Stimulated activated CD4-positive, alpha-beta T cell treated with anti-CD3 and anti-CD28 coated beads, Interleukin-4, amount 100 ng/mL, for 24 hours (primary cell): ENCODE data around the gene CALHM2.
"Not testable (repeated sequence)": the region's sequence is repeated elsewhere in the genome, so short reads cannot be mapped to it uniquely, and the experiment has no call there.

ENCODE experiments used
- DNase-seq: peaks from one replicate; pipeline ENCODE4 v3.0.0-alpha.2; 2020

Gene CALHM2, protein sequence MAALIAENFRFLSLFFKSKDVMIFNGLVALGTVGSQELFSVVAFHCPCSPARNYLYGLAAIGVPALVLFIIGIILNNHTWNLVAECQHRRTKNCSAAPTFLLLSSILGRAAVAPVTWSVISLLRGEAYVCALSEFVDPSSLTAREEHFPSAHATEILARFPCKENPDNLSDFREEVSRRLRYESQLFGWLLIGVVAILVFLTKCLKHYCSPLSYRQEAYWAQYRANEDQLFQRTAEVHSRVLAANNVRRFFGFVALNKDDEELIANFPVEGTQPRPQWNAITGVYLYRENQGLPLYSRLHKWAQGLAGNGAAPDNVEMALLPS

DNA sequence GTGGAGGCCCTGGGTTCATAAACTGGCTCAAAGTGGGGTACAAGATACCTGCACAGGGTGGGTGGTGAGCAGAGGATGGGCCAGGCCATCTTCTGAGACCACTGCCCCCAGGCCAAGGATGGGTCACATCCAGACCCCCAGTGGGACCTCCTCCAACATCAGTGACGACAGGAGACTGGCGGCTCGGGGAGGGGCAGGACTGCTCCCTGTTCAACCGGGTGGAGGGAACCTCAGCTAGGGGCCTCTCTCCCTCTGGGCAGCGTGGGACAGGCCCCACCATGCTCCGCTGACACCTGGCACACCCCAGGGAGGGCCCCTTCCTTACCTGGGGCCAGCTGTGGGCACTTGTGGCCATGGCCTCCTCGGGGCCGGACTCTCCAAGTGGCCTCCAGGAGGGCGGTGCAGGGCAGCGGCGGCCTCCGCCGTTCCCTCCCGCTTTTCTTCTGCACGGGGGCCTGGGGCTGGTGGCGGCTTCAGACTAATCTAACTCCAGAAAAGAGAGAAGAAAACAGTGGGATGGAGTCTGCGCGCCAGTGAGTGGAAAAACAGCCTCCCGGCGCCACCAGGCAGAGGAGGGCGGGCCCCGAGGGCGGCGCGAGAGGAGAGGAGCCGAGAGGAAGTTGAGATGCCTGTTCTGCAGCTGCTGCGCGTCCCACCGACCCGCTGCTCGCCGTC lies at the start of gene CALHM2:
Gene CALHM2 (minus strand): TSS at position 540 of the 675 bp plus-strand sequence. CDS start 2,429 bp downstream, outside the sequence.
- peak; percentile 67 for DNase-seq

DNA sequence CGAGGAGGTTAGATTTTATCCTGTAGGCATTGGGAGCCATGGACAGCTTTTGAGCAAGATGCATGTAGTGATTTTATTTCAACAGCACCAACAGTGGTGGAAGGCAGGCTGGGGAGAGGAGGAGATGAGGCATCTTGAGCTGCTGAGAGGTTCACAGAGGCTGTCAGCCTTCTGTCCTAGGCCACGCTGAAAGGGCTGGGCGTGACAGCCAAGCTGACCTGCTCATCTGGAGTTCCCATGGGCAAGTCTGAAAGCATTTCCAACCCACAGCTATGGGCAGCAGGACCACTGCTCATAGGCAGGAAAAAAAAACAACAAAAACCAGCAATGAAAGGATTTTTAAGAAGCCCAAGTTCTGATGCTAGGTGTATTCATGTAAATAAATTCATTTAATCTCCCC lies 49.0 kb upstream of the CALHM2 start:
- no peak for DNase-seq

DNA sequence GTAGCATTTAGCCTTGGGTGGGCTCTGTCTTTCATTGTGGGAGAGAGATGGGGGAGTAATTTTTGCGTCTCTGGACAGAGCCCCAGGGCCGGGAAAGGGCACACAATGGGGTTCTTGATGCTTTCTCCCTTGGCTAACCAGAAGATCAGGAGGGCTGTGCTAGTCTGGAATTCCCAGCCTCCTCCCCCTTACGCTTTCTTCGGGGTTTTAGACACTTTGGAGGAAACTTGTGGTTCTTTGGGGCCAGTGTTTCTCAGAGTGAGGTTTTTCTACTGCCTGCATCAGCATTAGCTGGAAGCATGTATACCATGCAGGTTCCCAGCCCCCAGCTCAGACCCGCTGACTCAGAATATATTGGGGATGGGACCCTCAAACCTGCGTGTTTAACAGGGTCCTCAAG lies 48.3 kb upstream of the CALHM2 start:
- no peak for DNase-seq

DNA sequence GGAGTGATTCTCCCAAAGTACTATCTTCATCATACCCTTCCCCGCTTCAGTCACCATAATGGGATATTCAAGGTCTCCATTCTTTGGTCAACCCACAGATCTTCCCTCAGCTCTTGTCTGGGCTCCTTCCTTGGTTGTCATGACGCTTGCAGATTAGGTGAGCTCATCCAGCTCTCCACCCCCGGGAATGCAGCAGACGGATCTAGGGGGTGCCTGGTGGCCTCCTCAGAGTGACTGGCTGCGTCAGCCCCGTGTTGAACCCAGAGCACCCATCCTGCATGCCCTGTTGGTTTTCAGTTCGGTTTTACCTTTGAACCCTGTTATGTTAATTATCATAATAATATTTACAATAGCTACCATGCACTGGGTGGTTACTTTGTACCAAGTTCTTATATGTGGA lies 47.7 kb upstream of the CALHM2 start:
- no peak for DNase-seq

DNA sequence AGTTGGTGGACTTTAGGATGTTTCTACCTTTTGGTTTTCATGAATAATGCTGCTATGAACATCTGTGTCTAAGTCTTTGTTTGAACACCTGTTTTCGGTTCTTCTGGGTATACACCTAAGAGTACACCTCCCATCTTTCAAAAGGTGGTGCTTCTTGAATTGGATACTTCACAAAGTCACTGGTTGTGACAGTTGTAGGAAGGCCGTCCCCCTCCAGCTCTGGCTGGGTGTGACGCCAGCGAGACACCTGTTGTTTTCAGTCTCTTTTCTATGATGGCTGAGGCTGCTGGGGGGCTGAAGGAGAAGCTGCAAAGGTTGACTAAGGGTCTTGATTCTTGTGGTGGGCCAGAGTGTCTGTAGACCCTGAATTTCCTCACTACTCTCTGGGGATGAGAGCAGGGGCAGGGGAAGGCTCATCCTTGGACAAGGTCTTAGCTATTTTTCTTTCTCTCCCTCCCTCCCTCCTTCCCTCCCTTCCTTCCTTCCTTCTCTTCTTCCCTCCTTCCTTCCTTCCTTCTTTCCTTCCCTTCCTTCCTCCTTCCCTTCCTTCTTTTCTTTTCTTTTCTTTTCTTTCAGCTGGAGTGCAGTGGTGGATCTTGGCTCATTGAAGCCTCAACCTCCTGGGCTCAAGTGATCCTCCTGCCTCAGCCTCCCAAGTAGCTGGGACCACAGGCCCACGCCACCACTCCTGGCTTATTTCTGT lies 46.9 kb upstream of the CALHM2 start:
- DNase-seq, result no peak

DNA sequence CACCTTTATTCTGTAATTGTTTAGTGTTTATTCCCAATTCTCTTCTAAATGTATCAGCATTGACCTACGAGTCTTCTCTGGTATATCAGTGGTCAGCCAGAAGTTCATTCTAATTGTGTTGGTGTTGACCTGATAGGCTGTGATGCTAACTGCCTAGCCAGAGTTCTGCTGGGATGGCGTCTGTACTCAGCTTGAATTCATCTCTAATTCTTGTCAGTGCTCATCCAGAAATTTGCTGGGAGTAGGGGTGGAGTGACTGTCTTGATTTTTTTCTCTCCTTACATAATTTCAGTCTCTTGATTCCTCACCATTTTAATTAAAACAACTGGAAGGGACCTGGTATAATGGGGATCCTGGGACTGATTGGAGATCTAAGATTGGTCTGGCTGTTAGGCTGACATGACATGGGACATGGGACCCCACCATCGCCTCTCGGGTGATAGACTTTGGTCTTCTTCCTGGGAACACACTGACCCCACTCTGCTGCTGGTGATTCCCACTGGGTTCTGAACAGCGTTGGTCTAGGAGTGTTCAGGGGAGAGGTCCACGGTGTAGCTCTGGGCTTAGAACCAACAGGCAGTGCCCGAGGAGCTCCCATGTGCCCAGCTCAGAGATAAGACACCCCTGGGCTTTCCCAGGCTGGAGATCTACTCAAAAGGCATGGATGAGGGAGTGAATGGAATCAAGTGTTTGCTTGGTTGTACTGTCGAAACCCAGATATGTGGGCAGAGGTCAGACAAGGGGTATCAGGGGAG lies 45.2 kb upstream of the CALHM2 start:
- DNase-seq, result no peak

DNA sequence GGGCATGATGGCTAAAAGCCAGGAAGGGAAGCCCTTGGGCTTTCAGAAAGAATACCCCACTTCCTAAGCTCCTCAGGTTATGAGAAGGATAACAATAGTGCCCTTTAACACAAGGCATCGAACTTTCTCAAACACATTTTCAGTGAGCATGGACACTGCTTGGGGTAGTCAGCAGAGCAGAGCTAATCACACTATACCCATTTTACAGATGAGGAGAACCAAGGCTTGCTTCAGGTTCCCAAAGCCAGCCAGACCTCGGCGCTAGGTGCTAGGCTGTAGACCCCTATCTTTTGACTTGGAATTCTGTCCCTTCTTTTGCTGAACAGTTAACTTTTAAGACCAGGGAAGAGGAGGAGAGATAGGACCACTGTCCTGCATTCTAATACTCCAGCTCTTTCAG lies 43.2 kb upstream of the CALHM2 start:
- DNase-seq, result no peak

DNA sequence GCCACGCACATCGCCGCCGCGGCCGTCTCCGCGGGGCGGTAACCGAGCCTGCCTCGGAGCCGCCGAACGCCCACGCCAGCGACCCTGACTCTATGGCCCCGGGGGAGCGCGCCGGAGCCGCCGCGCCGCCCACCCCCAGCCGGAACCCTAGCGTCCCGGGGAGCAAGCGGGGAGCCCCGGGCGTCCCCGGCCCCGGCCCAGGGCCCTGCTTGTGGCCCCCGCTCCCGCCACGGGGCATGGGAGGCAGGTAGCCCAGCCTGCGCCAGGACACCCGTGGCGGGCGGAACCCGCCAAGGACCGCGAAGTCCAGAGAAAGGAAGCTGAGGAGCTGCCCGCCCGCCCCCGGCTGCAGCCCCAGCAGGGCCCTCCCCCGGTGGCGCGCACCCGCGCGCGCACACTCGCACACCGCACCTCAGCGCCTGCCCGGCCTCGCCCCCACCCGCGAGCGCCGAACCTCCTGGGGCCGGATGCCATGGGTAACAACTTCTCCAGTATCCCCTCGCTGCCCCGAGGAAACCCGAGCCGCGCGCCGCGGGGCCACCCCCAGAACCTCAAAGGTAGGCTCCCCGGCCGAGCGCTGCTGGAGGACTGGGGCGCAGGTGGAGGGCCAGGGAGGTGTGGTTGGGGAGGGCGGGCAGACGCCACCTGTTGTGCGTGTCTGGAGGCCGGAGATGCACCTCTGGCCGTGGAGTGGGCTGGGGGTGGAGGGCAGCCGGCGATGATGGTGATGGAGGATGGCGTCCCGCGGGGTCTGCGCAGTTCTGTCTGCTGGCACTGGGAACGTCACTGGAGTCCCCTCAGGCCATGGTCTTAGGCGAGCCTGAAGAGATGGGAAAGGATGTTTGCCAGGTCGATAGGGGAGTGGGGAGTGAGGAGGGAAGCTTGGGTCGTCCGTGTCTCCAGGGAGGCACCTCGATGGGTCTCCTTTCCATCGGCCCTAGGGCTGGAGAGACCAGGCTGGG lies 42.0 kb upstream of the CALHM2 start:
- DNase-seq, result no peak

DNA sequence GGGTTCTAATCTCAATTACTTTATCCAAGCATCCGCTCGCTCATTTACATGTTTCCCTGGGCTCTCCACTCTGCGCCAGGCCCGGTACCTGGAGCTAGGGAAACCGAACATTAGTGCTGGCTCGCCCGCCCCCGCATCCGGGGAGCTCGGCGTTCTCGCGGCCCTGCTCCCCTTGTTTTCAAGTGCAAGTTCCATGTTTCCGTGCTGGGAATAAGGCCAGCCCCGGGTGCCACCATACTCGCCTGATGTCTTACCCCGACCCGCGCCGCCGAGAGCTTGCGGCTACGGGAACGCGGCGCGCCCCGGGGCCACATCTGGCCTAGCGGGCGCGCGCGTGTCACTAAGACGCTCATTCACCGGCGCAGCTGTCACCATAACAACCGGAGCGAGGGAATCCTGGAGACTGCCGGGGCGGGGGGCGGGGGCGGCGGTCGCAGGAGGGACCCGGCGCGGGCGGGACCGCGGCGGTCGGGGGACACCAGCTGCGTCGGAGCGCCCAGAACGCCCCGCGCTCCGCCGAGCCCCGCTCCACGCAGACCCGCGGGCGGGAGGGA lies 41.3 kb upstream of the CALHM2 start, which contains the start of gene NEURL1:
Gene NEURL1 (plus strand): TSS at position 344 of the 554 bp plus-strand sequence. CDS start 683 bp downstream, outside the sequence.
- DNase-seq, result peak; percentile 11

DNA sequence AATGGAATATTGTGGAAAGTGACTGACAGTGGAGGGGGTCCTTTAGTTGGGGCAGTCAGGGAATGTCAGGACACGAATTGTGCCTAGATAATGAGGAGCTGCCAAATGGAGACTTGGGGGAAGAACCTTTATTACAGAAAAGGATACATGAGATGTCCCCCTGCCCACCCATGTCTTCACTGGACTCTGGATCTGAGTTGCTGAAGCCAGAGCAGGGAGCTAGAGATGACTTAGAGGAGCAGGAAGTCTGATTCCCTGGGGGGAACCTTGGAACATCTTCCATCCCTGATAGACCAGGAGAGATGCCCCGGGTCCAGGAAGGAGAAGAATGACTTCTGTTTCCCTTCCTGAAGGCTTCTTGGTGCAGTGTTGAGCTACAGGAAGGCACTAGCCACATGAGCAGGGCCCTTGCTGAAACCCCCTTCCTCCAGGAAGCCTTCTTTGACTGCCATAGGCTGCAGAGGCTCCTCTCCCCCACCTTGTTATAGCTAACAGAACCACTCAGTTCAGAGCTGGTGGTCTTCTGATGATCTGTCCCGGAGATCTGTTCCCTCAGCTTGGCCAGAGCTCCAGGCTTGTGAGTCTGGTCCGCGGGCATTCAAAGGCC lies 40.6 kb upstream of the CALHM2 start:
- no peak for DNase-seq

DNA sequence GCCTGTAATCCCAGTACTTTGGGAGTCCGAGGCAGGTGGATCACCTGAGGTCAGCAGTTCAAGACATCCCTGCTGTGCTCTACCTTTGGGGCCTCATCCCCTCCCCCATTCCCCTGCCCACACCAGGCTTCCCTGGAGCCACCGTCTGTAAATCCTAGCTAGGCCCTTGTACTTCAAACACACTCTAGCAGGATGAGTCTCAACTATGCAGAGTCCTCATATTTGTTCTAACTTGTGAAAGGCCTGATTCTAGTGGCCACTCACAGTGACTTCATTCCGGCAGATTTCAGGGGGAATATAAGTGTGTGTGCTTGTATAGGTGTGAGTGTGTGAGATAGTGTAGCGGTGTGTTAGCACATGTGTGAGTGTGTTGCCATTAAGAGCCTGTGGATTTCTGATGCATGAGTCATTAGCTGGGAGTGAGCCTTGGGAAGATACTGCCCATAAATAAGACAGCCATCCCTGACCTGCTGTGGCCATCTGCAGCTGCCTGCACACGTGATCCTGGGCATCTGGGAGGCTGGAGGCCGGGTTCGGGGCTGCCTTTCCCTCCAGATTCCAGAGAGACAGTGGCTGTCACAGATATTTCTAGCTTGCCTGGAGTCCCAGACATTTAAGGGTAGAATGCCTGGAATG lies 39.7 kb upstream of the CALHM2 start:
- no peak for DNase-seq

DNA sequence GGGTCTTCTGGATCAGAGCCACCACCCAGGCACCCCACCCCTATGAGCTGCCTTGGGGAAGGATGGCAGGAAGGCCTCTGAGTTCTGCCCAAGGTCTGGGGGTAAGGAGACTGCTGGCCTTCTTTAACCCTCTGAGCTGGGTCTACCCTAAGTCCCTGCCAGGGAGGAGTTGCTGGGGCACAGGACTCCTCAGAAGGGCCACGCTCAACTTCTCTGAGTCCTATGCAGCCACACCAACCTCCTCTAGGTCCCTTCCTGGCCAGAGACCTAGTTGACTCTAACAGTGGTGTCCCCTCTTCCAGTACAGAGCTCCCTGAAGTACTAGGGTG lies 38.8 kb upstream of the CALHM2 start:
- DNase-seq, result no peak

DNA sequence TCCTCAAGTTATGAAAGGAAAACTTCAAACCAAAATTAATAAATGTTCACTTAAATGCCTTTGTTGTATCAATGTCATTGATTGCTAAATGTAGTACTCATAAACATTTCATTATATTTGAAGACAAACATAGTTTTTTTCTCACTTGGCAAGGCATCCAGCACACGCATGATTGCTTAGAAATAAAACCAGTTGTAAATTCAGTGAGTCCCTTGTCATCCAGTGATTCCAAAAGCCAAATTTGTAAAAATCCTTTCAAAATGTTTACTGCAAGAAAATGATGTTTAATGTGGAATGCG lies 35.2 kb upstream of the CALHM2 start:
- DNase-seq, result no peak

DNA sequence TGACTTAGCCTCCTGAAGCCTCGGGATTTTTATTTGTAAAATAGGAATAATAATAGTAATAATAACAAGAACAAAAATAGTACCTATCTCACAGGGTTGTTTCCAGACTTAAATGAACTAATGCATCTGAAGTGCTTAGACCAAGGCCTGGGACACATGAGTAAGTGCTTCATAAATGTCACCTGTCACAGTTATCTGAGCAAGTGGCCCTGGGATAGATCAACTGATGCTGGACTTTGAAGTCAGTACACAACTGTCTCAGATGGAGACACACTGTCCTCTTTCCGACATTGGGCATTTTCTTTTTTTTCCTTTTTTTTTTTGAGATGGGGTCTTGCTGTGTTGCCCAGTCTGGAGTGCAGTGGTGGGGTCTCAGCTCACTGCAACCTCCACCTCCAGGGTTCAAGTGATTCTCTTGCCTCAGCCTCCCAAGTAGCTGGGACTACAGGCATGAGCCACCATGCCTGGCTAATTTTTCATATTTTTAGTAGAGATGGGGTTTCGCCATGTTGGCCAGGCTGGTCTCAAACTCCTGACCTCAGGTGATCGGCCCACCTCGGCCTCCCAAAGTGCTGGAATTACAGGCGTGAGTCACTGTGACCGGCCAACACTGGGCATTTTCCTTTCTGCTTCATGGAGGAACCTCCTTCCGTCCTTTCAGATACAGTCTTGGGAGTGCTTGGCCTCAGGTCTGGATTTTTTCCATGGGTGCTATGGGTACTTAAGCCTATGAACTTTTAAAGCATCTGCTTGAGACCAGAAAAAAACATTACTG lies 34.7 kb upstream of the CALHM2 start:
- DNase-seq, result not testable (repeated sequence)

DNA sequence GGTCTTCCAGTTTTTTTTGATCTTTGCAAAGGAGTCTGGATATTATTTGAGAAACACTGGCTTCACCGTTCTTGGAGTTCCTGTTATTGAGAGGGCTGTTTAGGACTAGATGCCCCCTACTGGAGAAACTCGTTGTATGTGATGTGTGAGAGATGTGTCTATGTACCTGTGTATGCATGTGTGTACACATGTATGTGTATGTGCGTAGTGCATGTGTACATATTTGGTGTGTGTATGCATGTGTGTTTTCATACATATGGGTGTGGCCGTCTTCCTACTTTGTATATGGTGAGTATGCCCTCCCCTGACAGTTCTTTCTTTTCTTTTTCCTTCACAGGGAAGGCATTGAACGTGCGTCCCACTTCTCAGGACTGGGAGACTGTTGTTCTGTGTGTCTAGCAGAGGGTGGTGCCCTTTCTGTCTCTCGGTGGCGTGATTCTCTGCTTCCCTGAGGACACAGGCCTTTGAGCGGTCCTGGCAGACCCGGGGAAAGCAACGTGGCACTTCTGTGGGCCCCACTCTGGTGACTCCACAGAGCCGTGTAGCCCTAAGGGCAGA lies 29.9 kb upstream of the CALHM2 start:
- peak; percentile 36 for DNase-seq

DNA sequence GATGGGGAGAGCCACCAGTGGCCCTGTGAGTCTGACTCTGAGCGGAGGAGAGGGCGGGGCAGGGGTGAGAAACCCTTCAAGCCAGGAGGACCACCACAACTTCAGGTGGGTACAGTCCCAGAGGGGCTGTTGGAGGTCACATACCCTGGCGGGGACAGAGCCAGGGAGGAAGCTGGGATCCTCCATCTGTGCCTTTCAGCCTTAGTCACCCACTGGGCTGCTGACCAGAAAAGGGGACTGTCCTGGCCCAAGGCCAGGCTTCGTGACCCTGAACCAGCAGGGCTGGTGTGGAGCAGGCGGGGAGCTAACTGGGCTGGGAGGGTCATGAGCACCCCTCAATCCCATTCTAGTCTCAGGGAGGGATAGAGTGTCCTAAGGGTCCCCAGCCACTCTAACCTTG lies 28.4 kb upstream of the CALHM2 start:
- no peak for DNase-seq

DNA sequence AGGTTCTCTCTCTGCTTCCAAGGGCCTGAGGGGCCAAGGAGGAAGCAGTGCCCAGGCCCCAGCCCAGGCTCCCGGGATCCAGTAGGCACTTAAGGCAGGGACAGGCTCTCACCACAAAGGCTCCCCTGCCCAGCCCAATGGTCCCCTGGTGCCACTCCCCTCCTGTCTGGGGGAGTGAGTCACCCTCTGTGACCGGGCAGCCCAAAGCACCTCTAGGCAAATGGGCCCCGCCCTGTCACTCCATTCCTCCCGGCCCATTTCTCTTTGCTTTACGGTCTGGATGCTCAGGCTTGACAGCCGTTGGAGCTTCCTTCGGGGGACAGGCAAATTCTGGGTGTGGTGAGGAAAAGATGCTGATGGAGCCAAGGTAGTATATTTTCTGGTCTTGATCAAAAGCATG lies 27.0 kb upstream of the CALHM2 start, which contains the start of gene CALHM3:
Gene CALHM3 (minus strand): TSS at position 106 of the 400 bp plus-strand sequence. CDS start 208 bp downstream, outside the sequence.
- no peak for DNase-seq

DNA sequence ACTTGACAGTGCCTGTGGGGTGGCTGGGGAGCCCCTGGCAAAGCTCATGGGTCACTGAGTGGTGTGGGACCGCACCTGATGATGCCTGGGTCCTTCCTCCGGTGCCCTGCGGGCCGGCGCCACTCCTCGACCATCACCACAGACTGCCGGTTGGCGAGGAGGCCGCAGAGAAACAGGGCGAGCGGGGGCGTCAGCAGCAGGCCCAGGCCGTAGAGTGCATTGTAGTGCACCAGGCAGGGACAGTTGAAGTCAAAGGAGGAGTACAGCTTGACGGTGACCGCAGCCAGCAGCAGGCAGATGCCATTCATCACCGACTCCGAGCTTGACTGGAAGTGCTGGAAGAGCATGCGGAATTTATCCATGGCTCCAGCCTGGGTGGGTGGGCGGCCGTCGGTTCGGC lies 26.5 kb upstream of the CALHM2 start:
- no peak for DNase-seq

DNA sequence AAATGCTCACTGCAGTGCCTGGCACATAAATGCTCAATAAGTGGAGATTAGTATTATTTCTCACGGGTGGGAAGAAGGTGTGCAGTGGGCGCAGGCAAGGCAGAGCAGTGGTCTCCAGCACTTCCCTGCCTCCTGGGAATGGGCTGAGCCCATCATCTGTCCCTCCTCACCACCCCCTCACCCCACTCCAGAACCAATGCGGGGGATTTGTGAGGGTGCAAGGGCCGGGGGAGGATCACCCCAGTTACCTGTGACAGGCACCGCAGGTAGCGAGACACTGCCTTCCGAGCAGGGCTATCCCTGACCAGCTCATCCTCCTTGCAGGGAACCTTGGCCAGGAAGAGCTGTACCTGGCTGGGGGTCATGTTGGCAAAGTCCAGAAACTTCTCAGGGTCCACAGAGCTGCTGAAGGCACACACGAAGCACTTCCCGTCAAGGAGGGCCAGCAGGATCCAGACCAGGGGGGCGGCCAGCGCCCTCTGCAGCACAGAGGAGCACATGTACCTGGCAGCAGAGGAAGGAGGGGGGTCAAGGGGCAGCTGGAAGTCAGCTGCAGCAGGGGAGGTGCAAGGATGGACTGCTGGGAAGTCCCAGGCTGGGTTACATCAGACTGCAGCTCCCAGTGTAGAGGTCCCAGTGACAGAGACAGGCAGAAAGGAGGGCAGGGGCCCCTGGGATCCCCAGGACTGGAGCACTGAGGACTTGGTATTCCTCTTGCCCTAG lies 24.0 kb upstream of the CALHM2 start:
- no peak for DNase-seq
